Nephron progenitor cell (in vitro differentiated cells): ENCODE results near the gene CLC.

Experiments used
- DNase-seq: peaks from one replicate; pipeline ENCODE4 v3.0.0; 2021
- H3K27ac Mint-ChIP-seq: 2 replicates; pipeline ENCODE4 v1.8.0; 2021; ENCODE audit warnings: mild to moderate bottlenecking, moderate library complexity, mixed read lengths
- H3K27me3 Mint-ChIP-seq: 2 replicates; pipeline ENCODE4 v1.8.0; 2021; ENCODE audit warnings: mild to moderate bottlenecking, low read depth, mixed read lengths; ENCODE audit not compliant: poor library complexity
- H3K36me3 Mint-ChIP-seq: 2 replicates; pipeline ENCODE4 v1.8.0; 2021; ENCODE audit warnings: low read depth, mixed read lengths
- H3K4me1 Mint-ChIP-seq: 2 replicates; pipeline ENCODE4 v1.8.0; 2021; ENCODE audit warnings: mixed read lengths
- H3K4me3 Mint-ChIP-seq: 2 replicates; pipeline ENCODE4 v1.8.0; 2021; ENCODE audit warnings: mild to moderate bottlenecking, moderate library complexity, mixed read lengths
- H3K9me3 Mint-ChIP-seq: 2 replicates; pipeline ENCODE4 v1.8.0; 2021; ENCODE audit warnings: mild to moderate bottlenecking, moderate library complexity, mixed read lengths
- TF ChIP-seq, protein P1 (sequence below): fragments of 200-600 bp; sonication (generic); IDR thresholded peaks from 2 replicates; pipeline ENCODE4 v1.5.0; 2021; ENCODE audit warnings: antibody characterized with exemption

The CLC gene

DNA sequence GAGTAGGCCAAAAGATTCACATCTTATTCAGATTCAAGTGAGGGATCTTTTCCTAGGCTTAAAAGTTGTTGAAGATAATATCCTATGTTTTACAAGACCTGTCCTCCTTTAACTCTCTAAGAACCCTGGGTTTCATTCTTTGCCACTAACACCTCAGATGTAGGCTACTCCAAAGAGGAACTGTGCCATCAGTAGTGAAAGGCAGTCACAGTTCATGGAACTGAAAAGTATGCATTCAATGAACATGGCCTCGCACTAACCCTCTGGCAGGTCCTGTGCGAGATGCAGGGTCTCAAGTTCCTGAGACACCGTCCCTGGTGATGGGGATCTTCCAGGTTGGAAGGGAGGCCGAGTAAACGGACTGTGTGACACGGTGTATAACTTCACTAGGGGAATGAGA lies 29.2 kb downstream of the CLC start:
- TF ChIP-seq, protein P1, sequence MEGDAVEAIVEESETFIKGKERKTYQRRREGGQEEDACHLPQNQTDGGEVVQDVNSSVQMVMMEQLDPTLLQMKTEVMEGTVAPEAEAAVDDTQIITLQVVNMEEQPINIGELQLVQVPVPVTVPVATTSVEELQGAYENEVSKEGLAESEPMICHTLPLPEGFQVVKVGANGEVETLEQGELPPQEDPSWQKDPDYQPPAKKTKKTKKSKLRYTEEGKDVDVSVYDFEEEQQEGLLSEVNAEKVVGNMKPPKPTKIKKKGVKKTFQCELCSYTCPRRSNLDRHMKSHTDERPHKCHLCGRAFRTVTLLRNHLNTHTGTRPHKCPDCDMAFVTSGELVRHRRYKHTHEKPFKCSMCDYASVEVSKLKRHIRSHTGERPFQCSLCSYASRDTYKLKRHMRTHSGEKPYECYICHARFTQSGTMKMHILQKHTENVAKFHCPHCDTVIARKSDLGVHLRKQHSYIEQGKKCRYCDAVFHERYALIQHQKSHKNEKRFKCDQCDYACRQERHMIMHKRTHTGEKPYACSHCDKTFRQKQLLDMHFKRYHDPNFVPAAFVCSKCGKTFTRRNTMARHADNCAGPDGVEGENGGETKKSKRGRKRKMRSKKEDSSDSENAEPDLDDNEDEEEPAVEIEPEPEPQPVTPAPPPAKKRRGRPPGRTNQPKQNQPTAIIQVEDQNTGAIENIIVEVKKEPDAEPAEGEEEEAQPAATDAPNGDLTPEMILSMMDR: no peak
- no peak overlapping the region for H3K4me3 Mint-ChIP-seq
- H3K27me3 Mint-ChIP-seq: peaks cover 47% of the 10 kb centered on the region
- no peaks in the 10 kb centered on the region for H3K9me3 Mint-ChIP-seq
- no peak overlapping the region for H3K27ac Mint-ChIP-seq
- H3K4me1 Mint-ChIP-seq: peaks cover 5% of the 10 kb centered on the region
- DNase-seq: no peak
- no peaks in the 10 kb centered on the region for H3K36me3 Mint-ChIP-seq

DNA sequence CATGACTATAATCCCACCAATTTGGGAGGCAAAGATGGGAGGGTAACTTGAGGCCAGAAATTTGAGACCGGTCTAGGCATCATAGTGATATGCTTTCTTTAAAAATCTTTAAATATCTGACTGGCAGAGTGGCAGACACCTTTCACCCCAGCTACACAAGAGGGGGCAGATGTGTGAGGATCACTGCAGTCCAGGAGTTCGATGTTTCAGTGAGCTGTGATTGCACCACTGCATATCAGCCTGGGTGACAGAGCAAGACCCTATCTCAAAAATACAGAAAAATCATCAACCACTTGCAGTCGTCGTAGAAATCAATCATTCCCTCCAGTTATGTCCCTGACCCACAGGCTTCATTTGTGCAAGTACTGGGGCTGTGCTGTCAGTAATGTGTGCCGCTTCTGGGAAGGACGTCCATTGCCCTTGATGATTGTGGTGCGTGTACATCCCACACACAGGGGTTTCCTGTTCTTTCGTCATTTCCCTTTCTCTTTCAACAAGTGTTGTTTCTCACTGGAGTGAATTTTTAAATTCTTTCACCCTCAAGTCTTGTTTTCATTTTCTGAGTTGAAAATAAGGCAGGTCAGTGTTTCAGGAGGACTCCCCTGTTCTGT lies 32.1 kb downstream of the CLC start:
- TF ChIP-seq, protein P1: no peak
- no peaks in the 10 kb centered on the region for H3K9me3 Mint-ChIP-seq
- peaks cover 5% of the 10 kb centered on the region for H3K4me1 Mint-ChIP-seq
- no peak for DNase-seq
- peaks cover 36% of the 10 kb centered on the region for H3K27me3 Mint-ChIP-seq
- H3K4me3 Mint-ChIP-seq: no peak overlapping the region
- H3K27ac Mint-ChIP-seq: no peak overlapping the region
- H3K36me3 Mint-ChIP-seq: no peaks in the 10 kb centered on the region

DNA sequence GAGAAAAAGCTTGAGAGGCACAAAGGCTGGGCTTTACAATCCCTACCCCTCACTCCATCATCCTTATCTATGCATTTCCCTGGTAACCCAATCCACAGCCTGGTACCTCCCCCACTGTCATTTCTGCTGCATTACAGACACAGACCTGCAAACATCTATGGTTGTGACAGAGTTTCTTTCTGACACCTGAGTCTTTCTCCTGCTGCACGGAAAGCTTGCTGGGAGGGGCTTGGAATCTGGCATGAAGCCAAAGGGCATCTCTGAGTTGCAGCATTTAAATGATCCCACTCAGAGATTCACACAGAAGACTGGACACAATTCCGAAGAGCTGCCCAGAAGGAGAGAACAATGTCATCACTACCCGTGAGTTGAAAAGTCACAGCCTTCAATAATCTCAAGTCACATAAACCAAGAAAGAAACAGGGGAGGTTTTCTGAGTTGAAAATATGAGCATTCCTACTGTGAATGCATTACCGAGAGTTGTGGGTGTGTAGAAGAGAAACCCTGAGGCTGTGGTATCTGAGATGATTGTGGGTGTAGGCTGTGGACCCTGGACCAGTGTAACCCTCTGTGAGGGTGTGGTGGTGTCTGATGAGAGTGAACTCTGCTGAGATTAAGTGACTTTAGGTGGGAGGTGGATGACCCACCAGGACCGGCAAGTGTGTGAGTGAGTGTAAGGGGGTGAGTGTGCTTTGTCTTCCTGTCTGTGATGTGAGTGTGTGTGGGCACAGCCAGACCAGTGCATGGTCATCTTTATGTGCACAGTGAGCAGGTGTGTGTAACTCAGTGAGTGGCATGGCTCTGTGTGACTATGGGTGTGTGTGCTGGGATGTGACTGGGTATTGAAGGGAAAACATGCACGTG lies 33.4 kb downstream of the CLC start, which contains the start of gene LGALS14:
TSS of gene LGALS14 (plus strand) at position 301 of the 864 bp plus-strand sequence. CDS start at position 349, 48 bp downstream.
- TF ChIP-seq, protein P1: no peak
- Mint-ChIP-seq H3K4me1 (peaks cover 5% of the 10 kb centered on the region), H3K27me3 (peaks cover 26% of the 10 kb centered on the region), H3K27ac (no peak within 1 kb of the TSS), H3K9me3 (no peaks in the 10 kb centered on the region), H3K4me3 (no peak within 1 kb of the TSS), H3K36me3 (no peaks in the 10 kb centered on the region)
- no peak for DNase-seq

DNA sequence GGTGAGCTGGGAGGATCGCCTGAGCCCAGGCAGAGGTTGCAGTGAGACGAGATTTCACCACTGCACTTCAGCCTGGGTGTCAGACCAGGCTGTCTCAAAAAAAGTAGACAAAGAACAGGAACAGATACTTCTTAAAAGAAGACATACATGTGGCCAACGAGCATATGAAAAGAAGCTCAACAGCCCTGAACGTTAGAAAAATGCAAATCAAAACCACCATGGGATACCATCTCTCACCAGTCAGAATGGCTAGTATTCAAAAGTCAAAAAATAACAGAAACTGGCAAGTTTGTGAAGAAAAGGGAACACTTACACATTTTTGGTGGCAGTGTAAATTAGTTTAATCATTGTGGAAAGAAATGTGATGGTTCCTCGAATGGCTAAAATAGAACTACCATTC lies 36.5 kb downstream of the CLC start:
- H3K36me3 Mint-ChIP-seq: no peaks in the 10 kb centered on the region
- H3K4me1 Mint-ChIP-seq: peaks cover 5% of the 10 kb centered on the region
- no peak overlapping the region for H3K27ac Mint-ChIP-seq
- H3K27me3 Mint-ChIP-seq: peaks cover 20% of the 10 kb centered on the region
- TF ChIP-seq, protein P1: no peak
- no peaks in the 10 kb centered on the region for H3K9me3 Mint-ChIP-seq
- H3K4me3 Mint-ChIP-seq: no peak overlapping the region
- DNase-seq: no peak

DNA sequence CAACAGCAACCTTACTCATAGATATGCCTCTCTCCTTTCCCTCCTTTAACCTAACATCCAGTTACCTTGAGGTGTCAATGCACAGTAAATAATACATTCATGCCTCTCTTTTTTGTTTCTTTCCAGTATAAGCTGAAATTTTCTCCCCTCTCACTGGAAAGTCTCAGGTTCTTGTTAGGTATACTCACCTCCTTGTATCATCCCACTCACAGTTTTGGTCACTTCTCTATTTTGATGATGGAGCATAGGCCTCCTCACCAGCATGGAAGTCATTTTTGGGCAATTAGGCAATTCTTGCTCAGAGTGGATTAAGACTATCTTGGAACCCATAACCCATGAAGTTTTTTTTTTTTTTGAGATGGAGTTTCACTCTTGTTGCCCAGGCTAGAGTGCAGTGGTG lies 39.3 kb downstream of the CLC start:
- no peaks in the 10 kb centered on the region for H3K4me1 Mint-ChIP-seq
- DNase-seq: no peak
- peaks cover 22% of the 10 kb centered on the region for H3K27me3 Mint-ChIP-seq
- TF ChIP-seq, protein P1: no peak
- no peaks in the 10 kb centered on the region for H3K9me3 Mint-ChIP-seq
- H3K27ac Mint-ChIP-seq: no peak overlapping the region
- H3K4me3 Mint-ChIP-seq: no peak overlapping the region
- H3K36me3 Mint-ChIP-seq: no peaks in the 10 kb centered on the region
